ENCODE measurements around the gene GNA12. TPM values are rescaled to one million over a fixed set of nuclear protein-coding genes. Genes with fewer than 3 reads are reported as not detected.
A peak's percentile ranks its signal among the peaks of the same experiment; 100 is the strongest.

The GNA12 gene
- total RNA-seq, 6 experiments from 2014 or later, result 10.3 to 32.1 (median 14.1) TPM

DNA sequence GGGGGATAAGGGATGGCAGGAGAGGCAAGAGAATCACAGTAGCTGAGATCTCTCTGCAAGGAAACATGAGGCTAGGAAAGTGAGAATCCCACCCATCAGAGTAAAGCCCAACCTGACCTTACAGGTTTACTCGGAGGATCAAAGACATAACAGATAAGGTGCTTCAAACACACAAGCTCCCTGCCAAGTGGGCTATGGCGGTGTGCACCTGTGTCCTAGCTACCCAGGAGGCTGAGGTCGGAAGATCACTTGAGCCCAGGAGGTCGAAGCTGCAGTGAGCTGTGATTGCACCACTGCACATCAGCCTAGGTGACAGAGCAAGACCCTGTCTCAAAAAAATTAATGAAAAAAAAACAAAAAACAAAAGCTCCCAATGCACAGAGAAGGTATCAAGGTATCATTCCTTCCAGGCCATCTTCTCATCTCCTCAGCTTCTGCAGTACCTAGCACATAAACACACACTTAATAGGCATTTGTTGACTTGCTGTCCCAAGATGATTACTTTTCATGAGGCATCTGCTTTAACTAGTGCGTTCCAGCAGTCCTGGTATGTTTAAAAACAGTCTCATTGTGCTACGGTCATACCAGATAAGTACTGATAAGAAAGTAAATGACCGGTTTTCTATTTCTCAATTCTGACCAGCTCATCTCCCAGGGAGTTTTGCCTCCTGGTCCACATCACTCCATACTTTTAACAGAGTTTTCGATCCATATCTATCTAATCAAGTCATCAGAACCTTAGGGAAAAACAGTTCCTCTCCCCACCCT is 13.3 kb downstream of the GNA12 start:
- no peak overlapping the region for H3K27ac ChIP-seq
- H3K4me1 ChIP-seq, result peaks cover 0 to 7% (median 0%) of the 10 kb centered on the region in 4 donors
- TF ChIP-seq CTCF (IDR thresholded peaks at IDR 0.05) (no peak), POLR2A (IDR thresholded peaks at IDR 0.05) (no peak)
- H3K27me3 ChIP-seq, result no peaks in the 10 kb centered on the region
- ATAC-seq (peak in 1 of 4 donors; percentile 51), DNase-seq (no peak)
- H3K4me3 ChIP-seq, result no peak overlapping the region
- no peaks in the 10 kb centered on the region for H3K9me3 ChIP-seq
- H3K36me3 ChIP-seq, result no peaks in the 10 kb centered on the region
- intact Hi-C loops (cut with DNase I), result no loop called here
- 52% methylated on average over 8 of the region's 8 CpGs for WGBS (ENCODE audit: insufficient coverage, low coverage, low lambda C conversion rate, missing lambda C conversion rate)

GRCh38 chr7:2829040-2829439 is 15.1 kb downstream of the GNA12 start:
- no peaks in the 10 kb centered on the region for H3K36me3 ChIP-seq
- H3K27me3 ChIP-seq, result no peaks in the 10 kb centered on the region
- H3K4me3 ChIP-seq, result no peak overlapping the region
- DNase-seq (no peak), ATAC-seq (no peak)
- intact Hi-C loops (cut with DNase I), result no loop called here
- peaks cover 0 to 7% (median 0%) of the 10 kb centered on the region in 4 donors for H3K4me1 ChIP-seq
- no peaks in the 10 kb centered on the region for H3K9me3 ChIP-seq
- WGBS (ENCODE audit: insufficient coverage, low coverage, low lambda C conversion rate, missing lambda C conversion rate), result 85% methylated on average over 4 of the region's 5 CpGs
- H3K27ac ChIP-seq, result no peak overlapping the region
- TF ChIP-seq POLR2A (IDR thresholded peaks at IDR 0.05), result no peak
- no peak for TF ChIP-seq CTCF (IDR thresholded peaks at IDR 0.05)

DNA sequence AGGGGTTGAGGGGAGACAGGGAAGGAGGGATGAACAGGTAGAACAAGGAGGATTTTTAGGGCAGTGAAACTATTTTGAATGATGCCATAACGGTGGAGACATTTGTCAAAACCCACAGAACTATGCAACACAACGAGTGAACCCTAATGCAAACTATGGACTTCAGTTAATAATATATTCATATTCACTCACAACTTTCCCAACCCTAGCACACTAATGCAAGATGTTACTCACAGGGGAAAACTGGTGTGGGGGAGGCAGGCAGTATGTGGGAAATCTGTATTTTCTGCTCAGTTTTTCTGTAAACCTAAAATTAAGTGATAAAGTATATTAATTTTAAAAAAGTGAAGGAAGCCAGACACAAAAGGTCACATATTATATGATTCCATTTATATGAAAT is 17.3 kb downstream of the GNA12 start:
- 88% methylated on average over 2 of the region's 2 CpGs for WGBS (ENCODE audit: insufficient coverage, low coverage, low lambda C conversion rate, missing lambda C conversion rate)
- no peak for ATAC-seq
- no peak for TF ChIP-seq CTCF (IDR thresholded peaks at IDR 0.05)
- TF ChIP-seq POLR2A (IDR thresholded peaks at IDR 0.05), result no peak

DNA sequence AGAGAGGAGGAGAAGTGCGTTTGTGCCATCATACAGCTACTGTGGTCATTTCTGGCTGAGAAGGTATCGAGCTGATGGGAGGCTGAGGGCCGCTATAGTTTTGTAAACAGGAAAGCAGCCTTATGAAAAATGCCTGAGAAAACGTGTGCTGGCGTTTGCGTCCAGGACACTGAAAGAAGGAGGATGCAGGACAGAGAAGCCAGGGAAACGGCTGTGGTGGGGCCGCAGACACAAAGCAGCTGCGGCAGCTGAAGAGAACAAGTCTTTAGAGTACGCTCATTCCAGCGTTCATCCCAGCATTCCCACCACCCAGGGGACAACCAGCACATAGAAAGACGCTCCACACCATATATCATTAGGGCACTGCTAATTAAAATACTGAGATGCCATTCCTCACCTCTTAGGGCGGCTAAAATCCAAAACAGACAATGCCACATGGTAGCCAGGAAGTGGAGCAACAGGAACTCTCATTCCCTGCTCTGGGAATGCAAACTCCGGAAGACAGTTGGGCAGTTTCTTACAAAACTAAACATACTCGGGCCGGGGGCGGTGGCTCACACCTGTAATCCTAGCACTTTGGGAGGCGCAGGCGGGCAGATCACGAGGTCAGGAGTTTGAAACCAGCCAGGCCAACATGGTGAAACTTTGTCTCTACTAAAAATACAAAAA is 18.4 kb downstream of the GNA12 start:
- intact Hi-C loops (cut with DNase I), result no loop called here
- no peak overlapping the region for H3K27ac ChIP-seq
- DNase-seq, result no peak
- peaks cover 2 to 15% (median 8%) of the 10 kb centered on the region in 4 donors for H3K4me1 ChIP-seq
- TF ChIP-seq POLR2A (IDR thresholded peaks at IDR 0.05) (no peak), CTCF (IDR thresholded peaks at IDR 0.05) (no peak)
- WGBS (ENCODE audit: insufficient coverage, low coverage, low lambda C conversion rate, missing lambda C conversion rate), result 84% methylated on average over 6 of the region's 20 CpGs
- ATAC-seq, result no peak
- no peak overlapping the region for H3K4me3 ChIP-seq
- H3K9me3 ChIP-seq, result no peaks in the 10 kb centered on the region
- no peaks in the 10 kb centered on the region for H3K36me3 ChIP-seq
- no peaks in the 10 kb centered on the region for H3K27me3 ChIP-seq

More for the DNA sequence above, 17.3 kb downstream of the GNA12 start:
- H3K4me3 ChIP-seq, result no peak overlapping the region
- peaks cover 0 to 4% (median 2%) of the 10 kb centered on the region in 4 donors for H3K4me1 ChIP-seq
- no peak for DNase-seq
- intact Hi-C loops (cut with DNase I), result no loop called here
- H3K27ac ChIP-seq, result no peak overlapping the region
- no peaks in the 10 kb centered on the region for H3K9me3 ChIP-seq
- no peaks in the 10 kb centered on the region for H3K27me3 ChIP-seq
- no peaks in the 10 kb centered on the region for H3K36me3 ChIP-seq

All from right lobe of liver (tissue), 6 donors.